Measurements from ENCODE around the gene MIPOL1. TPM values are rescaled to one million over a fixed set of nuclear protein-coding genes. Genes with fewer than 3 reads are reported as not detected.

Gene MIPOL1
- total and polyA plus RNA-seq, 2 of the 13 experiments (the other 11 are each of a cell fraction or from before 2014, with no cell fraction given), result 8.6 to 34.2 TPM

DNA sequence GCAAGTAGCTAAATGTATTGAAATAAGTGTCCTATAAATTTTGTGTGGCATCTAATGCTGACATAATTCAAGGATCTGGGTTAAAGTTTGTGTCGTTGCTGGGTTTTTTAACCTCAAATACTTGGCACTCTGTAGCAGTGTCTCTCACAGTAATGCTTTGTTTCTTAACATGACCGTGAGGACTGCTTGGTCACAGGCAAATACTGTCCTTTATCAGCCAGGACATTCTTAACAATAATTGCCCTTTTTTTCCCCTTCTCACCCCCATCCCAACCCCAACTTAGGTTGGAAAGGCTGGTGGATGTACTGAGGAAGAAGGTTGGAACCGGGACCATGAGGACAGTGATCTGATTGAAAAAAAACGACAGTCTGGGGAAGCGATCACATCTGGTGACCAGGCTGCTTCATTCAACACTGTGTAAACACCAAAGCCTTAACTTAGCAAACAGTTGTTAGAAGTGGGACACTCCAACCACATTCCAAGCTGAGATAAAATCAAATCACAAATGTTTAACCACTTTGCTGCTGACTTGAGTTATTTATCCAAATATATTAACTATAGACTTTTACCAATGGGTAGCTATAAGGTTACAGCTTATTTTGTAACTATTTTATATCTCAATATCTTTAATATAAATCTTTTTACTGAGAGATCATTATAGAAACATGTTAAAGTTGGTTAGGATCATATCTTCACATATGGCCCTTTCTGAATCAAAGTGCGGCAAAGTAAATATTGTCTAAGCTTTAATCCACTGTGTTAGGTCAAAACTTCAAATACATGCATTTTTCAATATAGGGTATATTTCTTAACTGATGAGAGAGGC lies 349.1 kb downstream of the MIPOL1 start (continued):
- TF ChIP-seq ZNF891 (CRISPR knock-in tag; IDR thresholded peaks at IDR 0.05) (no peak), JDP2 (CRISPR knock-in tag; IDR thresholded peaks at IDR 0.05; ENCODE audit: borderline replicate concordance) (peak; percentile 56; the same call in 1 of the 2 replicates), ISL2 (CRISPR knock-in tag; IDR thresholded peaks at IDR 0.05) (peak; percentile 100), HNF4A (CRISPR knock-in tag; IDR thresholded peaks at IDR 0.05) (peak; percentile 93), RBM22 (optimal IDR thresholded peaks at IDR 0.05; ENCODE audit: low read length) (no peak), FIP1L1 (IDR thresholded peaks at IDR 0.05; ENCODE audit: borderline replicate concordance, insufficient read depth, low read depth, low read length) (no peak), PTBP1 (IDR thresholded peaks at IDR 0.05; ENCODE audit: low read depth, low read length, poor library complexity, severe bottlenecking) (no peak), ZZZ3 (CRISPR knock-in tag; IDR thresholded peaks at IDR 0.05; ENCODE audit: borderline replicate concordance) (no peak), NRL (CRISPR knock-in tag; IDR thresholded peaks at IDR 0.05; ENCODE audit: borderline replicate concordance) (no peak), ZFP90 (CRISPR knock-in tag; IDR thresholded peaks at IDR 0.05; ENCODE audit: borderline replicate concordance) (peak; percentile 83), MTF2 (CRISPR knock-in tag; IDR thresholded peaks at IDR 0.05; ENCODE audit: borderline replicate concordance) (no peak), MYC (CRISPR knock-in tag; IDR thresholded peaks at IDR 0.05; ENCODE audit: borderline replicate concordance) (no peak), ATM (IDR thresholded peaks at IDR 0.05; ENCODE audit: borderline replicate concordance) (no peak), NFIC (IDR thresholded peaks at IDR 0.05; ENCODE audit: low read length) (peak; percentile 99)
- TF ChIP-seq, protein P1, sequence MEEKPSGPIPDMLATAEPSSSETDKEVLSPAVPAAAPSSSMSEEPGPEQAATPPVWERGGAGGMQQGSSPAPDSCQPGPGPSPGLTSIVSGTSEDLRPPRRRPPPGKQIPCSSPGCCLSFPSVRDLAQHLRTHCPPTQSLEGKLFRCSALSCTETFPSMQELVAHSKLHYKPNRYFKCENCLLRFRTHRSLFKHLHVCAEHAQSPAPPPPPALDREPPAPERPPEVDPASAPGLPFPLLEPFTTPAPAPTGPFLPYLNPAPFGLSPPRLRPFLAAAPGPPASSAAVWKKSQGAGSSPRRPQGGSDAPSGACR (CRISPR knock-in tag; IDR thresholded peaks at IDR 0.05), result peak; percentile 97
- TF ChIP-seq, protein P2, sequence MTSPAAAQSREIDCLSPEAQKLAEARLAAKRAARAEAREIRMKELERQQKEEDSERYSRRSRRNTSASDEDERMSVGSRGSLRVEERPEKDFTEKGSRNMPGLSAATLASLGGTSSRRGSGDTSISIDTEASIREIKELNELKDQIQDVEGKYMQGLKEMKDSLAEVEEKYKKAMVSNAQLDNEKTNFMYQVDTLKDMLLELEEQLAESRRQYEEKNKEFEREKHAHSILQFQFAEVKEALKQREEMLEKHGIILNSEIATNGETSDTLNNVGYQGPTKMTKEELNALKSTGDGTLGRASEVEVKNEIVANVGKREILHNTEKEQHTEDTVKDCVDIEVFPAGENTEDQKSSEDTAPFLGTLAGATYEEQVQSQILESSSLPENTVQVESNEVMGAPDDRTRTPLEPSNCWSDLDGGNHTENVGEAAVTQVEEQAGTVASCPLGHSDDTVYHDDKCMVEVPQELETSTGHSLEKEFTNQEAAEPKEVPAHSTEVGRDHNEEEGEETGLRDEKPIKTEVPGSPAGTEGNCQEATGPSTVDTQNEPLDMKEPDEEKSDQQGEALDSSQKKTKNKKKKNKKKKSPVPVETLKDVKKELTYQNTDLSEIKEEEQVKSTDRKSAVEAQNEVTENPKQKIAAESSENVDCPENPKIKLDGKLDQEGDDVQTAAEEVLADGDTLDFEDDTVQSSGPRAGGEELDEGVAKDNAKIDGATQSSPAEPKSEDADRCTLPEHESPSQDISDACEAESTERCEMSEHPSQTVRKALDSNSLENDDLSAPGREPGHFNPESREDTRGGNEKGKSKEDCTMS (CRISPR knock-in tag; conservative IDR thresholded peaks at IDR 0.05), result no peak
- TF ChIP-seq, protein P3, sequence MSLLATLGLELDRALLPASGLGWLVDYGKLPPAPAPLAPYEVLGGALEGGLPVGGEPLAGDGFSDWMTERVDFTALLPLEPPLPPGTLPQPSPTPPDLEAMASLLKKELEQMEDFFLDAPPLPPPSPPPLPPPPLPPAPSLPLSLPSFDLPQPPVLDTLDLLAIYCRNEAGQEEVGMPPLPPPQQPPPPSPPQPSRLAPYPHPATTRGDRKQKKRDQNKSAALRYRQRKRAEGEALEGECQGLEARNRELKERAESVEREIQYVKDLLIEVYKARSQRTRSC (CRISPR knock-in tag; IDR thresholded peaks at IDR 0.05; ENCODE audit: low read depth), result no peak
- TF ChIP-seq, protein P4, sequence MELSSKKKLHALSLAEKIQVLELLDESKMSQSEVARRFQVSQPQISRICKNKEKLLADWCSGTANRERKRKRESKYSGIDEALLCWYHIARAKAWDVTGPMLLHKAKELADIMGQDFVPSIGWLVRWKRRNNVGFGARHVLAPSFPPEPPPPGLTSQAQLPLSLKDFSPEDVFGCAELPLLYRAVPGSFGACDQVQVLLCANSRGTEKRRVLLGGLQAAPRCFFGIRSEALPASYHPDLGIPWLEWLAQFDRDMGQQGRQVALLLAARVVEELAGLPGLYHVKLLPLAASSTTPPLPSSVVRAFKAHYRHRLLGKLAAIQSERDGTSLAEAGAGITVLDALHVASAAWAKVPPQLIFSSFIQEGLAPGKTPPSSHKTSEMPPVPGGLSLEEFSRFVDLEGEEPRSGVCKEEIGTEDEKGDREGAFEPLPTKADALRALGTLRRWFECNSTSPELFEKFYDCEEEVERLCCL (CRISPR knock-in tag; IDR thresholded peaks at IDR 0.05; ENCODE audit: borderline replicate concordance), result no peak; the same call in 1 of the 2 replicates
- TF ChIP-seq, protein P5, sequence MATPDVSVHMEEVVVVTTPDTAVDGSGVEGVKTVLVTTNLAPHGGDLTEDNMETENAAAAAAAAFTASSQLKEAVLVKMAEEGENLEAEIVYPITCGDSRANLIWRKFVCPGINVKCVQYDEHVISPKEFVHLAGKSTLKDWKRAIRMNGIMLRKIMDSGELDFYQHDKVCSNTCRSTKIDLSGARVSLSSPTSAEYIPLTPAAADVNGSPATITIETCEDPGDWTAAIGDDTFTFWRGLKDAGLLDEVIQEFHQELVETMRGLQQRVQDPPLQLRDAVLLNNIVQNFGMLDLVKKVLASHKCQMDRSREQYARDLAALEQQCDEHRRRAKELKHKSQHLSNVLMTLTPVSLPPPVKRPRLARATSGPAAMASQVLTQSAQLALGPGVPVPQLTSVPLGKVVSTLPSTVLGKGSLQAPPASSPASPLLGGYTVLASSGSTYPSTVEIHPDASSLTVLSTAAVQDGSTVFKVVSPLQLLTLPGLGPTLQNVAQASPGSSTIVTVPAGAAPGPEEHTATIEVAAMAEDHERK (CRISPR knock-in tag; IDR thresholded peaks at IDR 0.05; ENCODE audit: low read depth), result no peak
- TF ChIP-seq, protein P6, sequence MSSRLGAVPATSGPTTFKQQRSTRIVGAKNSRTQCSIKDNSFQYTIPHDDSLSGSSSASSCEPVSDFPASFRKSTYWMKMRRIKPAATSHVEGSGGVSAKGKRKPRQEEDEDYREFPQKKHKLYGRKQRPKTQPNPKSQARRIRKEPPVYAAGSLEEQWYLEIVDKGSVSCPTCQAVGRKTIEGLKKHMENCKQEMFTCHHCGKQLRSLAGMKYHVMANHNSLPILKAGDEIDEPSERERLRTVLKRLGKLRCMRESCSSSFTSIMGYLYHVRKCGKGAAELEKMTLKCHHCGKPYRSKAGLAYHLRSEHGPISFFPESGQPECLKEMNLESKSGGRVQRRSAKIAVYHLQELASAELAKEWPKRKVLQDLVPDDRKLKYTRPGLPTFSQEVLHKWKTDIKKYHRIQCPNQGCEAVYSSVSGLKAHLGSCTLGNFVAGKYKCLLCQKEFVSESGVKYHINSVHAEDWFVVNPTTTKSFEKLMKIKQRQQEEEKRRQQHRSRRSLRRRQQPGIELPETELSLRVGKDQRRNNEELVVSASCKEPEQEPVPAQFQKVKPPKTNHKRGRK (CRISPR knock-in tag; IDR thresholded peaks at IDR 0.05), result peak; percentile 59; the same call in 1 of the 2 replicates
